ENCODE measurements around the gene MED13L.

- TF ChIP-seq REST (IDR thresholded peaks at IDR 0.05; ENCODE audit: low read depth, low read length) (no peak), CTCF (IDR thresholded peaks at IDR 0.05) (no peak)
These were observed 76.1 kb downstream of the MED13L start for GRCh38 chr12:116201359-116201758.

Measured in SK-N-SH (cell line).